H1 (cell line): ENCODE measurements around the gene ILDR2. TPM values are rescaled to one million over a fixed set of nuclear protein-coding genes. Genes with fewer than 3 reads are reported as not detected.

Experiments used
- ATF3 ChIP-seq: IDR thresholded peaks from 2 replicates; pipeline ENCODE4 v1.6.1; 2011; ENCODE audit warnings: low read depth, mild to moderate bottlenecking, low read length; ENCODE audit not compliant: insufficient read depth
- BACH1 ChIP-seq: IDR thresholded peaks from 2 replicates; pipeline ENCODE4 v1.6.1; 2012; ENCODE audit warnings: low read length, improper control_type of control experiment
- BRCA1 ChIP-seq: IDR thresholded peaks from 2 replicates; pipeline ENCODE4 v1.6.1; 2012; ENCODE audit warnings: low read depth, low read length, improper control_type of control experiment
- CBX5 ChIP-seq: fragments of 300-800, 300-1000 bp; sonication (generic); IDR thresholded peaks from 2 replicates; pipeline ENCODE4 v1.7.1; 2016; ENCODE audit warnings: antibody characterized with exemption, low read length, low read depth
- CBX8 ChIP-seq: fragments of 300-800, 300-1000 bp; sonication (generic); IDR thresholded peaks from 2 replicates; pipeline ENCODE4 v1.7.1; 2016; ENCODE audit warnings: low read depth, low read length, borderline replicate concordance
- CTCF ChIP-seq, 3 experiments: IDR thresholded peaks; 1 replicate in 2 of 3; 2 replicates in 1 of 3; pipeline versions ENCODE4 v1.5.1 to v1.6.1; 2011; ENCODE audit warnings: low read length in 3 of 3, mild to moderate bottlenecking in 3 of 3, inconsistent platforms in 2 of 3, low read depth in 1 of 3, moderate library complexity in 1 of 3; ENCODE audit not compliant: insufficient read depth in 1 of 3; ENCODE audit errors: control extremely low read depth in 1 of 3
- EZH2 ChIP-seq: fragments of 200-600 bp; sonication (generic); IDR thresholded peaks from 2 replicates; pipeline ENCODE4 v1.7.1; 2012; ENCODE audit warnings: low read depth, mild to moderate bottlenecking, moderate library complexity, low read length, inconsistent platforms; ENCODE audit not compliant: severe bottlenecking
- FOSL1 ChIP-seq: IDR thresholded peaks from 2 replicates; pipeline ENCODE4 v1.6.1; 2011; ENCODE audit warnings: mild to moderate bottlenecking, low read depth, low read length, moderate library complexity; ENCODE audit not compliant: insufficient read depth
- GABPA ChIP-seq: IDR thresholded peaks from 2 replicates; pipeline ENCODE4 v1.6.1; 2011; ENCODE audit warnings: mild to moderate bottlenecking, low read length, moderate library complexity, borderline replicate concordance; ENCODE audit not compliant: insufficient read depth
- HDAC2 ChIP-seq, 2 experiments: fragments of 300-600 bp in 1 of 2; sonication (generic) in 1 of 2; IDR thresholded peaks; 2 replicates each; pipeline ENCODE4 v1.6.1; 2011 to 2012; ENCODE audit warnings: low read depth in 2 of 2, low read length in 2 of 2, mild to moderate bottlenecking in 2 of 2, moderate library complexity in 2 of 2, borderline replicate concordance in 1 of 2, inconsistent platforms in 1 of 2
- KDM1A ChIP-seq: fragments of 200-600, 300-600 bp; sonication (generic); IDR thresholded peaks from 2 replicates; pipeline ENCODE4 v1.7.1; 2016; ENCODE audit warnings: mild to moderate bottlenecking, low read length, borderline replicate concordance
- MAFK ChIP-seq: IDR thresholded peaks from 2 replicates; pipeline ENCODE4 v1.6.1; 2012; ENCODE audit warnings: low read depth, mild to moderate bottlenecking, improper control_type of control experiment, low read length
- MAX ChIP-seq: IDR thresholded peaks from 2 replicates; pipeline ENCODE4 v1.6.1; 2012; ENCODE audit warnings: inconsistent platforms
- NANOG ChIP-seq: IDR thresholded peaks from 2 replicates; pipeline ENCODE4 v1.6.1; 2011; ENCODE audit warnings: low read length, low read depth, mild to moderate bottlenecking, inconsistent platforms; ENCODE audit not compliant: insufficient read depth, poor library complexity, severe bottlenecking
- POLR2AphosphoS5 ChIP-seq: IDR thresholded peaks from 2 replicates; pipeline ENCODE4 v1.6.1; 2011; ENCODE audit warnings: low read depth, low read length
- RBBP5 ChIP-seq: IDR thresholded peaks from 2 replicates; pipeline ENCODE4 v1.7.1; 2012; ENCODE audit warnings: low read depth, mild to moderate bottlenecking, inconsistent platforms, low read length, moderate library complexity, borderline replicate concordance
- SAP30 ChIP-seq: fragments of 300-600 bp; sonication (generic); IDR thresholded peaks from 2 replicates; pipeline ENCODE4 v1.7.1; 2012; ENCODE audit warnings: low read length, moderate library complexity, mild to moderate bottlenecking, inconsistent platforms; ENCODE audit not compliant: insufficient read depth, insufficient replicate concordance
- SP1 ChIP-seq: IDR thresholded peaks from 2 replicates; pipeline ENCODE4 v1.6.1; 2011; ENCODE audit warnings: low read depth, low read length
- TEAD4 ChIP-seq: IDR thresholded peaks from 2 replicates; pipeline ENCODE4 v1.6.1; 2012; ENCODE audit warnings: low read depth, low read length, inconsistent platforms, mixed read lengths
- polyA plus RNA-seq, 7 experiments: library from polyadenylated mRNA; depleted of rRNA in 3 of 7; stranded (reverse) in 5 of 7; unstranded in 2 of 7; fragments of >200 nt in 5 of 7; fragments of 200-250 nt in 2 of 7; gene quantifications; 1 replicate in 5 of 7; 2 replicates in 1 of 7; 4 replicates in 1 of 7; pipeline versions ENCODE4 v1.2.1 to v1.2.3, GENCODE V29; 2011 to 2013; ENCODE audit warnings: missing spikeins in 2 of 7, mixed read lengths in 2 of 7
- total RNA-seq: library from RNA; stranded (reverse); fragmentation: NEBNext Ultra II Directional; extraction: Animal tissue kit (Norgen Biotek cat#: 25700); gene quantifications from 2 replicates; pipeline ENCODE4 v1.2.1, GENCODE V29; 2021

The ILDR2 gene
- total and polyA plus RNA-seq, 2 of the 8 experiments (the other 6 are each of a cell fraction or from before 2014, with no cell fraction given) = 0.85 to 0.86 TPM

GRCh38 chr1:166920561-166921475 lies 54.5 kb downstream of the ILDR2 start (continued):
- no peak for TF ChIP-seq SAP30
- no peak for TF ChIP-seq MAFK
- TF ChIP-seq CTCF (IDR thresholded peaks at IDR 0.05; ENCODE audit: control extremely low read depth in 1 of 3, insufficient read depth in 1 of 3, low read depth in 1 of 3, low read length in 3 of 3) = no peak
- no peak for TF ChIP-seq GABPA
- no peak for TF ChIP-seq TEAD4
- TF ChIP-seq HDAC2 (IDR thresholded peaks at IDR 0.05; ENCODE audit: borderline replicate concordance in 1 of 2, low read depth in 2 of 2, low read length in 2 of 2) = no peak
- TF ChIP-seq RBBP5 = no peak
- no peak for TF ChIP-seq ATF3
- TF ChIP-seq CBX5 = no peak
- peak; percentile 66 for TF ChIP-seq MAX
- TF ChIP-seq BACH1 = no peak
- TF ChIP-seq CBX8 = no peak
- TF ChIP-seq FOSL1 = no peak
- no peak for TF ChIP-seq SP1
- no peak for TF ChIP-seq BRCA1
- TF ChIP-seq NANOG = no peak
- TF ChIP-seq POLR2AphosphoS5 = no peak
- TF ChIP-seq EZH2 = peak; percentile 62
- no peak for TF ChIP-seq KDM1A
